ENCODE results near the gene RIN2.

RIN2 gene

GRCh38 chr20:19729672-19730071 lies 28.4 kb upstream of the RIN2 start:
- TF ChIP-seq POLR2A (IDR thresholded peaks at IDR 0.05; ENCODE audit: extremely low read depth, insufficient read length) (no peak), MAX (IDR thresholded peaks at IDR 0.05; ENCODE audit: low read depth, low read length) (no peak), MYC (IDR thresholded peaks at IDR 0.05; ENCODE audit: low read depth, low read length) (no peak), CTCF (IDR thresholded peaks at IDR 0.05; ENCODE audit: low read depth, low read length) (no peak)
- no peak overlapping the region for H3K4me3 ChIP-seq (ENCODE audit: low read depth, low read length)
- DNase-seq (ENCODE audit: low read depth), result no peak

- TF ChIP-seq CTCF (IDR thresholded peaks at IDR 0.05; ENCODE audit: low read depth, low read length) (no peak), POLR2A (IDR thresholded peaks at IDR 0.05; ENCODE audit: extremely low read depth, insufficient read length) (no peak), MAX (IDR thresholded peaks at IDR 0.05; ENCODE audit: low read depth, low read length) (no peak), MYC (IDR thresholded peaks at IDR 0.05; ENCODE audit: low read depth, low read length) (no peak)
- DNase-seq (ENCODE audit: low read depth), result no peak
- H3K4me3 ChIP-seq (ENCODE audit: low read depth, low read length), result no peak overlapping the region
These were observed 27.4 kb upstream of the RIN2 start for GRCh38 chr20:19730706-19731105.

GRCh38 chr20:19734811-19735210 lies 23.2 kb upstream of the RIN2 start:
- no peak for DNase-seq (ENCODE audit: low read depth)
- no peak overlapping the region for H3K4me3 ChIP-seq (ENCODE audit: low read depth, low read length)
- TF ChIP-seq CTCF (IDR thresholded peaks at IDR 0.05; ENCODE audit: low read depth, low read length), result no peak
- TF ChIP-seq MAX (IDR thresholded peaks at IDR 0.05; ENCODE audit: low read depth, low read length), result no peak
- TF ChIP-seq MYC (IDR thresholded peaks at IDR 0.05; ENCODE audit: low read depth, low read length), result no peak
- no peak for TF ChIP-seq POLR2A (IDR thresholded peaks at IDR 0.05; ENCODE audit: extremely low read depth, insufficient read length)

GRCh38 chr20:19735446-19735845 lies 22.6 kb upstream of the RIN2 start:
- TF ChIP-seq MYC (IDR thresholded peaks at IDR 0.05; ENCODE audit: low read depth, low read length) (peak; percentile 69), CTCF (IDR thresholded peaks at IDR 0.05; ENCODE audit: low read depth, low read length) (no peak), MAX (IDR thresholded peaks at IDR 0.05; ENCODE audit: low read depth, low read length) (peak; percentile 64), POLR2A (IDR thresholded peaks at IDR 0.05; ENCODE audit: extremely low read depth, insufficient read length) (no peak)
- DNase-seq (ENCODE audit: low read depth), result peak; percentile 95
- H3K4me3 ChIP-seq (ENCODE audit: low read depth, low read length), result no peak overlapping the region

GRCh38 chr20:19737025-19737424 lies 21.0 kb upstream of the RIN2 start:
- DNase-seq (ENCODE audit: low read depth), result peak; percentile 96
- TF ChIP-seq POLR2A (IDR thresholded peaks at IDR 0.05; ENCODE audit: extremely low read depth, insufficient read length) (no peak), MAX (IDR thresholded peaks at IDR 0.05; ENCODE audit: low read depth, low read length) (peak; percentile 57; the same call in 1 of the 2 replicates), MYC (IDR thresholded peaks at IDR 0.05; ENCODE audit: low read depth, low read length) (peak; percentile 53)
- no peak overlapping the region for H3K4me3 ChIP-seq (ENCODE audit: low read depth, low read length)

- no peak for DNase-seq (ENCODE audit: low read depth)
- TF ChIP-seq MYC (IDR thresholded peaks at IDR 0.05; ENCODE audit: low read depth, low read length) (no peak), POLR2A (IDR thresholded peaks at IDR 0.05; ENCODE audit: extremely low read depth, insufficient read length) (no peak), MAX (IDR thresholded peaks at IDR 0.05; ENCODE audit: low read depth, low read length) (no peak), CTCF (IDR thresholded peaks at IDR 0.05; ENCODE audit: low read depth, low read length) (no peak)
These were observed 19.1 kb upstream of the RIN2 start for GRCh38 chr20:19738951-19739350.

More at GRCh38 chr20:19738951-19739350, 19.1 kb upstream of the RIN2 start:
- no peak overlapping the region for H3K4me3 ChIP-seq (ENCODE audit: low read depth, low read length)
